Lower lobe of right lung (tissue), 2 donors: Measurements from ENCODE around the gene TRPM8. TPM values are rescaled to one million over a fixed set of nuclear protein-coding genes. Genes with fewer than 3 reads are reported as not detected.
"Not testable (repeated sequence)": the region's sequence is repeated elsewhere in the genome, so short reads cannot be mapped to it uniquely, and the experiment has no call there.

Experiments used
- ATAC-seq, 2 donors: fragments of 200-7000 bp; cut with Tn5 transposase; one replicate each; pipeline ENCODE4 v1.9.1; 2020 to 2022; ENCODE audit warnings: mild to moderate bottlenecking in 2 of 2, moderate library complexity in 2 of 2
- DNase-seq: peaks from one replicate; pipeline ENCODE4 v3.0.0-alpha.2; 2020
- H3K27ac ChIP-seq: fragments of 200-600 bp; one replicate; pipeline ENCODE4 v1.8.0; 2022
- H3K27me3 ChIP-seq: fragments of 200-600 bp; one replicate; pipeline ENCODE4 v1.8.0; 2022; ENCODE audit warnings: low read depth
- H3K36me3 ChIP-seq: fragments of 200-600 bp; one replicate; pipeline ENCODE4 v1.8.0; 2022; ENCODE audit warnings: mild to moderate bottlenecking
- H3K4me1 ChIP-seq: fragments of 200-600 bp; one replicate; pipeline ENCODE4 v1.8.0; 2022
- H3K4me3 ChIP-seq: fragments of 200-600 bp; one replicate; pipeline ENCODE4 v1.8.0; 2022; ENCODE audit warnings: mild to moderate bottlenecking
- H3K9me3 ChIP-seq: fragments of 200-600 bp; one replicate; pipeline ENCODE4 v1.8.0; 2022
- CTCF ChIP-seq: fragments of 200-600 bp; IDR thresholded peaks from one replicate; pipeline ENCODE4 v1.8.0; 2022; ENCODE audit warnings: antibody characterized with exemption, mild to moderate bottlenecking
- intact Hi-C: fragments of 100-400 bp; cut with DNase I; formaldehyde crosslinking; loops from one replicate; pipeline ENCODE4 v1.11.0; 2022
- total RNA-seq: library from RNA; stranded (reverse); fragmentation: NEBNext Ultra II Directional; extraction: Animal tissue kit (Norgen Biotek cat#: 25700); gene quantifications from one replicate; pipeline ENCODE4 v1.2.1, GENCODE V29; 2021
- donor health status: DM: no; HTN: yes; CAD: no; lungs with severe emphysema.

Gene TRPM8
- total RNA-seq, 1 donor from 2014 or later = not detected

DNA sequence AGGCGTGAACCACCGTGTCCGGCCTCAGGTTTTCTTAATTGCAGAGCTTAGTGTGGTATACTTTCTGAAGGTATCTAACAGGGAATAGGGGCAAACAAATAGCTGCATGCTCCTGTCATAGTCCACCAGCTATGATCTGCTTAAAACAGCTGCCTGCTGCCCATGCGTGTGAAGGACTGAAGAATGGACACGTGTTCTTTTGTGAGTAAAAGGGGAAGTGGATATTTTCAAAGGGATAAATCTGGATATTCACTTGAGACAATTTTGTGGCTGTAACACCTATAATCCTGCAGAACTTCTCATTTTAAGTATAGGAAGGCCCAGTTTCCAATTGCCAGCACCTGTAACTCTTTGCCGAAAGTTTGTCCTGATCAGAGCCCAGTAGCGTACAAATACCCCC, 44.7 kb downstream of the TRPM8 start:
- Histone ChIP-seq H3K4me1 (no peaks in the 10 kb centered on the region), H3K4me3 (no peak overlapping the region), H3K27me3 (peaks cover 3% of the 10 kb centered on the region), H3K27ac (no peak overlapping the region), H3K36me3 (no peaks in the 10 kb centered on the region), H3K9me3 (no peaks in the 10 kb centered on the region)
- intact Hi-C loops = no loop called here
- no peak for DNase-seq
- TF ChIP-seq CTCF = no peak
- no peak for ATAC-seq

DNA sequence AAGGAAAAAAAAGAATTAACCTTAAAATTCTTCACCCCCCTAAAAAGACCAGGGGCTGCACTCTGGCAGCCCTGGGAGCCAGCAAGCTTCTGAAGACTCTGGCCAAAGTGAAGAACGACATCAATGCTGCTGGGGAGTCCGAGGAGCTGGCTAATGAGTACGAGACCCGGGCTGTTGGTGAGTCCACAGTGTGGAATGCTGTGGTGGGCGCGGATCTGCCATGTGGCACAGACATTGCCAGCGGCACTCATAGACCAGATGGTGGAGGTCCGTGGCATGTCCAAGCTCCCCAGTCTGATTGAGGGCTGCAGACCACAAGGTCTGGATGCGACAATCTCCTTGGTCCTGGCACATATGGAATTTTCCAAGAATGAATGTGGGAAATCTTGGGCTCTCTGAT, 47.4 kb downstream of the TRPM8 start:
- intact Hi-C loops = no loop called here

GRCh38 chr2:233965032-233965603, 47.9 kb downstream of the TRPM8 start:
- no peak overlapping the region for H3K4me3 ChIP-seq
- H3K27ac ChIP-seq = no peak overlapping the region
- DNase-seq (no peak), ATAC-seq (no peak)
- H3K36me3 ChIP-seq = no peaks in the 10 kb centered on the region
- H3K27me3 ChIP-seq = peaks cover 3% of the 10 kb centered on the region
- no peaks in the 10 kb centered on the region for H3K4me1 ChIP-seq
- intact Hi-C loops = no loop called here
- H3K9me3 ChIP-seq = no peaks in the 10 kb centered on the region
- no peak for TF ChIP-seq CTCF

More for the DNA sequence above, 47.4 kb downstream of the TRPM8 start:
- ATAC-seq (no peak), DNase-seq (no peak)
- Histone ChIP-seq H3K27me3 (peaks cover 3% of the 10 kb centered on the region), H3K27ac (no peak overlapping the region), H3K4me1 (no peaks in the 10 kb centered on the region), H3K9me3 (no peaks in the 10 kb centered on the region), H3K4me3 (no peak overlapping the region), H3K36me3 (no peaks in the 10 kb centered on the region)
- TF ChIP-seq CTCF = no peak

- H3K9me3 ChIP-seq = not testable (repeated sequence)
Observed at GRCh38 chr2:233965646-233966045, 48.5 kb downstream of the TRPM8 start.

GRCh38 chr2:233966388-233966787, 49.2 kb downstream of the TRPM8 start:
- intact Hi-C loops = no loop called here
- Histone ChIP-seq H3K36me3 (no peaks in the 10 kb centered on the region), H3K27me3 (peaks cover 3% of the 10 kb centered on the region), H3K27ac (no peak overlapping the region), H3K4me1 (no peaks in the 10 kb centered on the region), H3K9me3 (no peaks in the 10 kb centered on the region), H3K4me3 (no peak overlapping the region)
- DNase-seq = no peak
- no peak for TF ChIP-seq CTCF
- ATAC-seq = no peak

More at GRCh38 chr2:233965646-233966045, 48.5 kb downstream of the TRPM8 start:
- DNase-seq, ATAC-seq, H3K27me3 ChIP-seq, intact Hi-C loops, H3K4me3 ChIP-seq, H3K4me1 ChIP-seq, H3K27ac ChIP-seq, H3K36me3 ChIP-seq: not testable (repeated sequence)

DNA sequence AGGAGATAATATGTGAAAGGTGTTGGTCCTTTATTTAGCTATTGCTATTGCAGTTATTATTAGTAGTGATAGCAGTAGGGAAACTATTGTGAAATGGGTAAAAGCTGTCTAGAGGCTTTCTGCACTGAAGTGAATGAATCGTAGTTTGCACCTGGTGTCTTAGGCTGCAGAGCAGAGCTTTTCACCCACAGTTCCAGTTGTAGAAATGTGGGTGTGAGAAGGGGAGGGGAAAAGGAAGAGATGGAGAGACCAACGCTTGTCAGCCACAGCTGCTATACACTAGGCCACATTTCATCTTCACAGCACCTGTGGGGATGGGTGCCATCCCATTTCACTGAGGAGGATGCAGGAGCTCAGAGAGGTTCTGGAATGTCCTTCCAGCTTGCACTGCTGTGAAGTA, 50.0 kb downstream of the TRPM8 start:
- Histone ChIP-seq H3K27ac (no peak overlapping the region), H3K4me3 (no peak overlapping the region), H3K4me1 (no peaks in the 10 kb centered on the region), H3K36me3 (no peaks in the 10 kb centered on the region), H3K27me3 (peaks cover 3% of the 10 kb centered on the region), H3K9me3 (no peaks in the 10 kb centered on the region)
- intact Hi-C loops = no loop called here
- ATAC-seq (peak in 1 of 2 donors; percentile 25), DNase-seq (no peak)
- TF ChIP-seq CTCF = no peak
